Measurements from ENCODE around the gene ZBTB12. TPM values are rescaled to one million over a fixed set of nuclear protein-coding genes. Genes with fewer than 3 reads are reported as not detected.

The ZBTB12 gene
- total and polyA plus RNA-seq, 2 of the 13 experiments (the other 11 are each of a cell fraction or from before 2014, with no cell fraction given) = 4.8 to 6.0 TPM

GRCh38 chr6:31865205-31866118 lies 36.4 kb downstream of the ZBTB12 start (continued):
- TF ChIP-seq ZBTB40 (IDR thresholded peaks at IDR 0.05) (no peak), ZBTB40 (CRISPR knock-in tag; IDR thresholded peaks at IDR 0.05) (peak; percentile 74), SRSF9 (IDR thresholded peaks at IDR 0.05; ENCODE audit: borderline replicate concordance, insufficient read depth, low read depth, low read length, poor library complexity, severe bottlenecking) (no peak), RBM22 (optimal IDR thresholded peaks at IDR 0.05; ENCODE audit: low read length) (no peak), PRMT3 (CRISPR knock-in tag; IDR thresholded peaks at IDR 0.05; ENCODE audit: borderline replicate concordance, low read depth) (peak; percentile 33; the same call in 1 of the 2 replicates), AGO2 (optimal IDR thresholded peaks at IDR 0.05; ENCODE audit: low read depth, low read length) (no peak), JDP2 (CRISPR knock-in tag; IDR thresholded peaks at IDR 0.05; ENCODE audit: borderline replicate concordance) (no peak), ZNF720 (CRISPR knock-in tag; IDR thresholded peaks at IDR 0.05) (no peak), ZFP37 (CRISPR knock-in tag; IDR thresholded peaks at IDR 0.05; ENCODE audit: borderline replicate concordance) (no peak), ZBTB38 (CRISPR knock-in tag; IDR thresholded peaks at IDR 0.05) (no peak), ZNF331 (CRISPR knock-in tag; IDR thresholded peaks at IDR 0.05) (peak; percentile 94), ZNF274 (CRISPR knock-in tag; IDR thresholded peaks at IDR 0.05) (no peak), PITX1 (CRISPR knock-in tag; IDR thresholded peaks at IDR 0.05) (peak; percentile 65; the same call in 1 of the 2 replicates), THAP8 (CRISPR knock-in tag; IDR thresholded peaks at IDR 0.05; ENCODE audit: borderline replicate concordance) (no peak), ZNF710 (CRISPR knock-in tag; IDR thresholded peaks at IDR 0.05; ENCODE audit: borderline replicate concordance) (no peak), ZNF740 (CRISPR knock-in tag; IDR thresholded peaks at IDR 0.05) (peak; percentile 98), PHF21A (CRISPR knock-in tag; IDR thresholded peaks at IDR 0.05) (peak; percentile 96)

Measured in HepG2 (cell line).